Hepatocyte (in vitro differentiated cells): ENCODE data around the gene PRKCZ. TPM values are rescaled to one million over a fixed set of nuclear protein-coding genes. Genes with fewer than 3 reads are reported as not detected.
A peak's percentile ranks its signal among the peaks of the same experiment; 100 is the strongest.

Source experiments
- DNase-seq: peaks from one replicate; pipeline ENCODE4 v3.0.0-alpha.2; 2016; ENCODE audit warnings: low spot score
- H2AFZ ChIP-seq: fragments of 200-600 bp; sonication (generic); 2 replicates; pipeline ENCODE4 v1.6.0; 2016; ENCODE audit warnings: antibody characterized with exemption, mild to moderate bottlenecking
- H3K27ac ChIP-seq: fragments of 200-600 bp; sonication (generic); 2 replicates; pipeline ENCODE4 v1.5.1; 2016; ENCODE audit warnings: mild to moderate bottlenecking
- H3K27me3 ChIP-seq: fragments of 200-600 bp; sonication (generic); 2 replicates; pipeline ENCODE4 v1.6.1; 2016
- H3K36me3 ChIP-seq: fragments of 200-600 bp; sonication (generic); replicated peaks from 2 replicates; pipeline ENCODE4 v1.5.1; 2016; ENCODE audit warnings: low read depth; ENCODE audit not compliant: insufficient read depth
- H3K4me1 ChIP-seq: fragments of 200-600 bp; sonication (generic); 2 replicates; pipeline ENCODE4 v1.5.1; 2016; ENCODE audit warnings: mild to moderate bottlenecking, moderate library complexity; ENCODE audit not compliant: insufficient read depth
- H3K4me2 ChIP-seq: fragments of 200-600 bp; sonication (generic); 2 replicates; pipeline ENCODE4 v1.6.0; 2016
- H3K4me3 ChIP-seq: fragments of 200-600 bp; sonication (generic); 2 replicates; pipeline ENCODE4 v1.5.1; 2016; ENCODE audit warnings: mild to moderate bottlenecking
- H3K79me2 ChIP-seq: fragments of 200-600 bp; sonication (generic); 2 replicates; pipeline ENCODE4 v1.6.0; 2017; ENCODE audit warnings: mild to moderate bottlenecking
- H3K9me2 ChIP-seq: fragments of 200-600 bp; sonication (generic); replicated peaks from 2 replicates; pipeline ENCODE4 v1.6.0; 2017; ENCODE audit warnings: mild to moderate bottlenecking; ENCODE audit not compliant: insufficient read depth
- H3K9me3 ChIP-seq: fragments of 200-600 bp; sonication (generic); 2 replicates; pipeline ENCODE4 v1.5.1; 2016; ENCODE audit warnings: low read depth, mild to moderate bottlenecking
- H4K20me1 ChIP-seq: fragments of 200-600 bp; sonication (generic); 2 replicates; pipeline ENCODE4 v1.6.0; 2016; ENCODE audit warnings: mild to moderate bottlenecking; ENCODE audit not compliant: insufficient read depth, poor library complexity, severe bottlenecking
- EZH2 ChIP-seq: fragments of 200-600 bp; sonication (generic); IDR thresholded peaks from 2 replicates; pipeline ENCODE4 v1.6.1; 2016; ENCODE audit warnings: antibody characterized with exemption, mild to moderate bottlenecking, borderline replicate concordance
- EZH2phosphoT487 ChIP-seq: fragments of 200-600 bp; sonication (generic); IDR thresholded peaks from one replicate; pipeline ENCODE4 v1.6.1; 2018; ENCODE audit warnings: antibody characterized with exemption, mild to moderate bottlenecking, low read depth, moderate library complexity; ENCODE audit not compliant: unreplicated experiment, severe bottlenecking
- WGBS: methylation state at CpG from one replicate; pipeline ENCODE4 v1.1.6; 2016; ENCODE audit warnings: low lambda C conversion rate; ENCODE audit errors: missing lambda C conversion rate; 5-methylcytosine and 5-hydroxymethylcytosine counted together
- polyA plus RNA-seq: library from polyadenylated mRNA; unstranded; fragments of >200 nt; fragmentation: Nextera tagmentation; extraction: Ambion mirVana; gene quantifications from 2 replicates; pipeline ENCODE4 v1.2.1, GENCODE V29; 2016
- total RNA-seq: library from RNA; depleted of rRNA; stranded (reverse); fragments of >200 nt; gene quantifications from 2 replicates; pipeline ENCODE4 v1.2.3, GENCODE V29; 2014
- TF ChIP-seq, protein P1 (sequence below): fragments of 200-600 bp; sonication (generic); IDR thresholded peaks from 2 replicates; pipeline ENCODE4 v1.5.1; 2016; ENCODE audit warnings: antibody characterized with exemption, mild to moderate bottlenecking; ENCODE audit not compliant: poor library complexity

The PRKCZ gene
- total and polyA plus RNA-seq, 2 experiments from 2014 or later: 41.0 to 52.3 TPM

DNA sequence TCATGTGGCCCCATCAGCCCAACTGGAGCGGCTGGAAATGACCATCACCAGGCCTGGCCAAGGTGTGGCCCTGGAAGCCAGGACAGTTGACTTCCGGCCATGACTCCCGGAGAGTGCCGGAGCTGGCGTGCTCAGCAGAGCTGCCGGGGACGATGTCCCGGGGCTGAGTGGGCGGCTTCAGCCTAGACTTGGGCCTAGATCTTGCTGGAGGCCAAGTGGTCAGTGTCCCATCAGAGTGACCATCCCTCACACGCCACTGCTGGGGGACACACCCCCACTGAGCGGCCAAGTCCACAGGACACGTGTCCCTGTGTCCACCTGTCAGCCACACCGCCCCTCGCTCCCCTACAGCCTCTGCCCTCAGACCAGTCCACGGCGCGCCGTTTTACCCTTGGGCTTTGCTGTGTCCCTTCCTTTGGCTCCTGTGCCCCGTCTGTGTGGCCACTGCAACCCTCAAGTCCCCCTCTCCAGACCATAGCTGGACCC, 140.3 kb downstream of the PRKCZ start:
- Histone ChIP-seq H2AFZ (no peak overlapping the region), H4K20me1 (no peaks in the 10 kb centered on the region), H3K4me1 (peaks cover 46% of the 10 kb centered on the region), H3K79me2 (peaks cover 46% of the 10 kb centered on the region), H3K36me3 (no peaks in the 10 kb centered on the region), H3K27ac (peak overlapping the region; percentile 99), H3K9me2 (no peaks in the 10 kb centered on the region), H3K9me3 (no peaks in the 10 kb centered on the region), H3K27me3 (no peaks in the 10 kb centered on the region), H3K4me2 (peak overlapping the region; percentile 84), H3K4me3 (no peak overlapping the region)
- TF ChIP-seq, protein P1, sequence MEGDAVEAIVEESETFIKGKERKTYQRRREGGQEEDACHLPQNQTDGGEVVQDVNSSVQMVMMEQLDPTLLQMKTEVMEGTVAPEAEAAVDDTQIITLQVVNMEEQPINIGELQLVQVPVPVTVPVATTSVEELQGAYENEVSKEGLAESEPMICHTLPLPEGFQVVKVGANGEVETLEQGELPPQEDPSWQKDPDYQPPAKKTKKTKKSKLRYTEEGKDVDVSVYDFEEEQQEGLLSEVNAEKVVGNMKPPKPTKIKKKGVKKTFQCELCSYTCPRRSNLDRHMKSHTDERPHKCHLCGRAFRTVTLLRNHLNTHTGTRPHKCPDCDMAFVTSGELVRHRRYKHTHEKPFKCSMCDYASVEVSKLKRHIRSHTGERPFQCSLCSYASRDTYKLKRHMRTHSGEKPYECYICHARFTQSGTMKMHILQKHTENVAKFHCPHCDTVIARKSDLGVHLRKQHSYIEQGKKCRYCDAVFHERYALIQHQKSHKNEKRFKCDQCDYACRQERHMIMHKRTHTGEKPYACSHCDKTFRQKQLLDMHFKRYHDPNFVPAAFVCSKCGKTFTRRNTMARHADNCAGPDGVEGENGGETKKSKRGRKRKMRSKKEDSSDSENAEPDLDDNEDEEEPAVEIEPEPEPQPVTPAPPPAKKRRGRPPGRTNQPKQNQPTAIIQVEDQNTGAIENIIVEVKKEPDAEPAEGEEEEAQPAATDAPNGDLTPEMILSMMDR: no peak
- TF ChIP-seq EZH2 (no peak), EZH2phosphoT487 (no peak)
- WGBS: 96% methylated on average over 18 of the region's 19 CpGs
- no peak for DNase-seq

GRCh38 chr1:2192031-2192995, 142.1 kb downstream of the PRKCZ start:
- no peak overlapping the region for H2AFZ ChIP-seq
- TF ChIP-seq EZH2phosphoT487: no peak
- no peak for TF ChIP-seq EZH2
- TF ChIP-seq, protein P1: no peak
- H3K36me3 ChIP-seq: no peaks in the 10 kb centered on the region
- peak; percentile 64 for DNase-seq
- peaks cover 51% of the 10 kb centered on the region for H3K79me2 ChIP-seq
- H3K27me3 ChIP-seq: no peaks in the 10 kb centered on the region
- 83% methylated on average over 30 of the region's 30 CpGs for WGBS
- H4K20me1 ChIP-seq: no peaks in the 10 kb centered on the region
- no peaks in the 10 kb centered on the region for H3K9me3 ChIP-seq
- H3K27ac ChIP-seq: peak overlapping the region; percentile 99
- H3K4me1 ChIP-seq: peaks cover 52% of the 10 kb centered on the region
- peak overlapping the region; percentile 86 for H3K4me2 ChIP-seq
- no peaks in the 10 kb centered on the region for H3K9me2 ChIP-seq
- no peak overlapping the region for H3K4me3 ChIP-seq

- H3K9me3 ChIP-seq: no peaks in the 10 kb centered on the region
- no peak overlapping the region for H2AFZ ChIP-seq
- peak overlapping the region; percentile 86 for H3K4me2 ChIP-seq
- H3K4me3 ChIP-seq: peak overlapping the region; percentile 54
- H3K9me2 ChIP-seq: no peaks in the 10 kb centered on the region
- peaks cover 48% of the 10 kb centered on the region for H3K79me2 ChIP-seq
- H4K20me1 ChIP-seq: no peaks in the 10 kb centered on the region
- no peaks in the 10 kb centered on the region for H3K36me3 ChIP-seq
- H3K27ac ChIP-seq: peak overlapping the region; percentile 99
- DNase-seq: no peak
- WGBS: 59% methylated on average over 40 of the region's 44 CpGs
- TF ChIP-seq EZH2phosphoT487 (no peak), EZH2 (no peak)
- TF ChIP-seq, protein P1: no peak
- H3K4me1 ChIP-seq: peaks cover 54% of the 10 kb centered on the region
- H3K27me3 ChIP-seq: no peaks in the 10 kb centered on the region
Observed at GRCh38 chr1:2193514-2194281, 143.5 kb downstream of the PRKCZ start.
